Bronchial smooth muscle cell (primary cell): ENCODE measurements around the gene TMEM272. TPM values are rescaled to one million over a fixed set of nuclear protein-coding genes. Genes with fewer than 3 reads are reported as not detected.

Experiments used
- total RNA-seq: library from RNA; depleted of rRNA; stranded (reverse); fragments of >200 nt; gene quantifications from 2 replicates; pipeline ENCODE4 v1.2.1, GENCODE V29; 2014

The TMEM272 gene
- total RNA-seq, result not detected in 2 replicates

GRCh38 chr13:51844862-51845573 is at the start of gene TMEM272:
TSS of gene TMEM272 (minus strand) at chr13:51845177. CDS start at chr13:51838530, 6,647 bp downstream.

GRCh38 chr13:51861723-51862300 is 16.8 kb upstream of the TMEM272 start, which contains the start of gene CCDC70:
TSS of gene CCDC70 (plus strand) at chr13:51861969. CDS start at chr13:51865412, 3,443 bp downstream.

GRCh38 chr13:51803422-51804294 is 41.3 kb downstream of the TMEM272 start, which contains the start of gene DHRS12:
TSS of gene DHRS12 (minus strand) at chr13:51804163. CDS start at chr13:51799659, 4,504 bp downstream.

Other genes starting within 250 kb of the TMEM272 start
- 2.7 and 6.0 TPM in 2 replicates for gene DHRS12, start 41.0 kb downstream of the TMEM272 start, total RNA-seq
- gene CCDC70, start 16.8 kb upstream of the TMEM272 start, total RNA-seq, result not detected in 2 replicates
- 0.79 and 1.5 TPM in 2 replicates for gene ATP7B, start 166.3 kb upstream of the TMEM272 start, total RNA-seq
- gene ALG11, start 167.2 kb upstream of the TMEM272 start, total RNA-seq, result 13.4 and 15.8 TPM in 2 replicates
- gene UTP14C, start 179.5 kb upstream of the TMEM272 start, total RNA-seq, result 8.2 and 10.2 TPM in 2 replicates